GM12878 (cell line): Measurements from ENCODE around the gene HAP1. TPM values are rescaled to one million over a fixed set of nuclear protein-coding genes. Genes with fewer than 3 reads are reported as not detected.

Source experiments
- ATAC-seq: fragments of 200-7000 bp; cut with Tn5 transposase; 3 replicates; pipeline ENCODE4 v1.9.1; 2020; ENCODE audit warnings: mild to moderate bottlenecking, moderate library complexity
- BruUV-seq: library from RNA; stranded (reverse); fragments of 400-500 nt; replicated peaks from 2 replicates; lab custom pipeline; 2021; lab: Mats Ljungman, UMichigan
- CTCF ChIA-PET: fragments of 300-600 bp; sonication (Branson Sonifier 250); formaldehyde crosslinking; extraction: SDS; loops from one replicate; lab custom pipeline; 2021; ENCODE audit warnings: inconsistent platforms; lab: Yijun Ruan, JAX
- POLR2A ChIA-PET: fragments of 350-600 bp; formaldehyde crosslinking; extraction: SDS; loops from one replicate; lab custom pipeline; 2021; ENCODE audit warnings: inconsistent platforms; lab: Charles Lee
- RAD21 ChIA-PET: fragments of 300-600 bp; sonication (Branson Sonifier 250); formaldehyde crosslinking; loops from one replicate; lab custom pipeline; 2023; ENCODE audit warnings: antibody characterized with exemption; ENCODE audit not compliant: unreplicated experiment; lab: Charles Lee
- SMC1A ChIA-PET: fragments of 300-600 bp; sonication (Branson Sonifier 250); formaldehyde crosslinking; loops from one replicate; lab custom pipeline; 2023; ENCODE audit not compliant: unreplicated experiment, uncharacterized antibody; lab: Charles Lee
- DNase-seq: peaks from one replicate; pipeline ENCODE4 v3.0.0-alpha.2; 2011; ENCODE audit warnings: low read depth, low spot score
- FAIRE-seq: peaks from 3 replicates; lab custom pipeline; 2011; peaks lifted over from hg19 to GRCh38; lab: Jason Lieb, UNC
- H2AFZ ChIP-seq: 2 replicates; pipeline ENCODE4 v1.6.0; 2011; ENCODE audit warnings: low read depth, low read length, control low read depth; ENCODE audit not compliant: control insufficient read depth
- H3K27ac ChIP-seq: 2 replicates; pipeline ENCODE4 v1.5.1; 2011; ENCODE audit warnings: control low read depth; ENCODE audit not compliant: control insufficient read depth, insufficient read depth
- H3K27me3 ChIP-seq, 2 experiments: replicated peaks in 1 of 2; 2 replicates each; pipeline versions ENCODE4 v1.6.0 to v1.6.1; 2011; ENCODE audit warnings: low read length in 1 of 2; ENCODE audit not compliant: control insufficient read depth in 2 of 2, insufficient read depth in 2 of 2
- H3K36me3 ChIP-seq, 2 experiments: 2 replicates each; pipeline ENCODE4 v1.5.1; 2011; ENCODE audit warnings: low read length in 1 of 2; ENCODE audit not compliant: control insufficient read depth in 2 of 2, insufficient read depth in 2 of 2
- H3K4me1 ChIP-seq: 2 replicates; pipeline ENCODE4 v1.6.1; 2011; ENCODE audit warnings: mild to moderate bottlenecking, low read length, moderate library complexity, mixed read lengths; ENCODE audit not compliant: control insufficient read depth, insufficient read depth
- H3K4me2 ChIP-seq: 2 replicates; pipeline ENCODE4 v1.6.0; 2011; ENCODE audit warnings: control low read depth; ENCODE audit not compliant: control insufficient read depth, insufficient read depth
- H3K4me3 ChIP-seq: fragments of 200-600 bp; sonication (generic); 2 replicates; pipeline ENCODE4 v1.5.1; 2016
- H3K79me2 ChIP-seq: 2 replicates; pipeline ENCODE4 v1.6.0; 2011; ENCODE audit warnings: low read length; ENCODE audit not compliant: control insufficient read depth, insufficient read depth
- H3K9ac ChIP-seq: 2 replicates; pipeline ENCODE4 v1.8.0; 2011; ENCODE audit warnings: low read length, control low read depth, mixed read lengths; ENCODE audit not compliant: control insufficient read depth, insufficient read depth
- H3K9me3 ChIP-seq: replicated peaks from 3 replicates; pipeline ENCODE4 v1.5.1; 2011; ENCODE audit warnings: mild to moderate bottlenecking, low read length; ENCODE audit not compliant: control insufficient read depth, insufficient read depth
- H4K20me1 ChIP-seq: 2 replicates; pipeline ENCODE4 v1.6.0; 2011; ENCODE audit not compliant: control insufficient read depth, insufficient read depth
- BRCA1 ChIP-seq: IDR thresholded peaks from 2 replicates; pipeline ENCODE4 v1.6.1; 2011; ENCODE audit warnings: low read depth, low read length, improper control_type of control experiment
- FOS ChIP-seq: IDR thresholded peaks from 3 replicates; pipeline ENCODE4 v1.6.1; 2011; ENCODE audit warnings: borderline replicate concordance; ENCODE audit not compliant: insufficient read length; ENCODE audit errors: extremely low read depth
- FOXK2 ChIP-seq: fragments of 450-650 bp; IDR thresholded peaks from 2 replicates; pipeline ENCODE4 v1.6.1; 2017; ENCODE audit warnings: mild to moderate bottlenecking, moderate library complexity
- GATAD2B ChIP-seq: fragments of 450-650 bp; conservative IDR thresholded peaks from 2 replicates; pipeline ENCODE4 v1.6.1; 2017; ENCODE audit warnings: low read depth, mild to moderate bottlenecking, moderate library complexity
- KAT2A ChIP-seq: conservative IDR thresholded peaks from 2 replicates; pipeline ENCODE4 v1.6.1; 2011; ENCODE audit warnings: low read depth, low read length; ENCODE audit not compliant: control insufficient read depth
- NFIC ChIP-seq: IDR thresholded peaks from 2 replicates; pipeline ENCODE4 v1.6.1; 2012; ENCODE audit warnings: low read depth, mild to moderate bottlenecking, inconsistent platforms, low read length, moderate library complexity
- RFX5 ChIP-seq: IDR thresholded peaks from 2 replicates; pipeline ENCODE4 v1.6.1; 2011; ENCODE audit warnings: low read depth, low read length, improper control_type of control experiment
- SIX5 ChIP-seq: IDR thresholded peaks from 2 replicates; pipeline ENCODE4 v1.6.1; 2011; ENCODE audit warnings: mild to moderate bottlenecking, low read depth, low read length, moderate library complexity; ENCODE audit not compliant: severe bottlenecking
- SMAD1 ChIP-seq: fragments of 450-650 bp; IDR thresholded peaks from 2 replicates; pipeline ENCODE4 v1.6.1; 2018; ENCODE audit warnings: mild to moderate bottlenecking, low read depth; ENCODE audit not compliant: partially characterized antibody
- SPI1 ChIP-seq: IDR thresholded peaks from 2 replicates; pipeline ENCODE4 v1.6.1; 2011; ENCODE audit warnings: low read depth, mild to moderate bottlenecking, low read length, moderate library complexity, borderline replicate concordance; ENCODE audit not compliant: insufficient read depth
- SUPT20H ChIP-seq: IDR thresholded peaks from 2 replicates; pipeline ENCODE4 v1.6.1; 2011; ENCODE audit warnings: low read depth, mild to moderate bottlenecking, low read length, moderate library complexity, borderline replicate concordance; ENCODE audit not compliant: control insufficient read depth
- TCF7 ChIP-seq: IDR thresholded peaks from 2 replicates; pipeline ENCODE4 v1.6.1; 2014; ENCODE audit warnings: antibody characterized with exemption, borderline replicate concordance
- WGBS: methylation state at CpG from one replicate; pipeline ENCODE4 v1.1.6; 2016; ENCODE audit warnings: low lambda C conversion rate; ENCODE audit not compliant: insufficient replicate concordance, insufficient coverage; ENCODE audit errors: missing lambda C conversion rate; 5-methylcytosine and 5-hydroxymethylcytosine counted together
- in situ Hi-C: fragments of 300-500 bp; cut with MboI; formaldehyde crosslinking; loops from 9 replicates; pipeline ENCODE4 v1.14.3; 2018; ENCODE audit warnings: mixed read lengths
- intact Hi-C: fragments of 100-400 bp; cut with micrococcal nuclease; formaldehyde crosslinking; loops from one replicate; pipeline ENCODE4 v1.14.2; 2022; ENCODE audit not compliant: unreplicated experiment
- polyA plus RNA-seq, 11 experiments: library from polyadenylated mRNA; depleted of rRNA in 4 of 11; unstranded in 6 of 11; stranded (reverse) in 5 of 11; fragments of >200 nt; fragmentation: Nextera tagmentation in 4 of 11; fragmentation: Illumina TruSeq in 1 of 11; extraction: Ambion mirVana in 4 of 11; extraction: Trizol in 1 of 11; gene quantifications; 1 replicate in 1 of 11; 2 replicates in 10 of 11; pipeline versions ENCODE4 v1.2.1 to v1.2.3, GENCODE V29; 2011 to 2016; ENCODE audit warnings: inconsistent platforms in 2 of 11, missing spikeins in 2 of 11, low read depth in 1 of 11
- total RNA-seq, 4 experiments: library from RNA; depleted of rRNA in 3 of 4; stranded (reverse); fragments of >200 nt in 3 of 4; fragmentation: Illumina TruSeq in 1 of 4; extraction: Trizol in 1 of 4; gene quantifications; 2 replicates each; pipeline versions ENCODE4 v1.2.1 to v1.2.3, GENCODE V29; 2013 to 2021
- TF ChIP-seq, protein P1 (sequence below): fragments of 450-650 bp; IDR thresholded peaks from 2 replicates; pipeline ENCODE4 v1.6.1; 2017; ENCODE audit warnings: low read depth, mild to moderate bottlenecking, moderate library complexity

HAP1 gene
- total and polyA plus RNA-seq, 10 of the 15 experiments (the other 5 are each of a cell fraction or from before 2014, with no cell fraction given) = not detected

- POLR2A ChIA-PET = no interaction called here
- peaks cover 3% of the 10 kb centered on the region; the same call in 1 of the 2 replicates for H3K4me1 ChIP-seq
- ATAC-seq = no peak
- H3K27me3 ChIP-seq = peaks cover 8 to 13% of the 10 kb centered on the region in 2 experiments; a peak in 3 of 4 replicates
- H3K9ac ChIP-seq = no peak overlapping the region
- no peak for FAIRE-seq
- intact Hi-C loops (no loop called here), in situ Hi-C loops (no loop called here)
- H3K4me2 ChIP-seq = no peak overlapping the region
- no peaks in the 10 kb centered on the region for H3K36me3 ChIP-seq
- H2AFZ ChIP-seq = no peak overlapping the region
- BruUV-seq = no TSS peak
- H3K9me3 ChIP-seq = no peaks in the 10 kb centered on the region
- TF ChIP-seq SUPT20H (no peak), NFIC (no peak), BRCA1 (no peak), KAT2A (no peak), FOS (no peak), FOXK2 (no peak), SPI1 (no peak), SIX5 (no peak), SMAD1 (no peak), RFX5 (no peak), GATAD2B (no peak), TCF7 (no peak)
- TF ChIP-seq, protein P1, sequence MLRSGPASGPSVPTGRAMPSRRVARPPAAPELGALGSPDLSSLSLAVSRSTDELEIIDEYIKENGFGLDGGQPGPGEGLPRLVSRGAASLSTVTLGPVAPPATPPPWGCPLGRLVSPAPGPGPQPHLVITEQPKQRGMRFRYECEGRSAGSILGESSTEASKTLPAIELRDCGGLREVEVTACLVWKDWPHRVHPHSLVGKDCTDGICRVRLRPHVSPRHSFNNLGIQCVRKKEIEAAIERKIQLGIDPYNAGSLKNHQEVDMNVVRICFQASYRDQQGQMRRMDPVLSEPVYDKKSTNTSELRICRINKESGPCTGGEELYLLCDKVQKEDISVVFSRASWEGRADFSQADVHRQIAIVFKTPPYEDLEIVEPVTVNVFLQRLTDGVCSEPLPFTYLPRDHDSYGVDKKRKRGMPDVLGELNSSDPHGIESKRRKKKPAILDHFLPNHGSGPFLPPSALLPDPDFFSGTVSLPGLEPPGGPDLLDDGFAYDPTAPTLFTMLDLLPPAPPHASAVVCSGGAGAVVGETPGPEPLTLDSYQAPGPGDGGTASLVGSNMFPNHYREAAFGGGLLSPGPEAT = no peak
- CTCF ChIA-PET = interaction anchor here (1.2 kb wide), 1 partner anchor 225 kb away, joined by 5 read pairs; no protein-coding TSS in a partner anchor
- RAD21 ChIA-PET = no interaction called here
- SMC1A ChIA-PET = interaction anchor here (0.8 kb wide), 1 partner anchor 28 kb away, joined by 3 read pairs; no protein-coding TSS in a partner anchor
- H4K20me1 ChIP-seq = no peaks in the 10 kb centered on the region
- no peak overlapping the region for H3K27ac ChIP-seq
- no peak overlapping the region for H3K4me3 ChIP-seq
- no peak for DNase-seq
- H3K79me2 ChIP-seq = no peaks in the 10 kb centered on the region
- WGBS = 10% methylated on average over 23 of the region's 23 CpGs
Observed at GRCh38 chr17:41734949-41735313, 488 bp upstream of the HAP1 start.
